GM21360 (cell line): ENCODE results near the gene MTMR12.

Source experiments
- ATAC-seq: cut with Tn5 transposase; IDR thresholded peaks from one replicate; pipeline ENCODE4 v1.9.1; 2021; ENCODE audit warnings: mild to moderate bottlenecking, moderate library complexity; ENCODE audit not compliant: unreplicated experiment

MTMR12 gene

GRCh38 chr5:32312595-32313332 is at the start of gene MTMR12:
TSS of gene MTMR12 (minus strand) at chr5:32312939. CDS start at chr5:32312838, 101 bp downstream.
- ATAC-seq = peak; percentile 93

- ATAC-seq = no peak
These were observed 49.8 kb upstream of the MTMR12 start for GRCh38 chr5:32362527-32362926.

- no peak for ATAC-seq
These were observed 48.2 kb upstream of the MTMR12 start for GRCh38 chr5:32360906-32361305.

GRCh38 chr5:32358611-32359010 is 45.9 kb upstream of the MTMR12 start:
- ATAC-seq = no peak

GRCh38 chr5:32357658-32358057 is 44.9 kb upstream of the MTMR12 start:
- no peak for ATAC-seq

- ATAC-seq = no peak
These were observed 42.9 kb upstream of the MTMR12 start for GRCh38 chr5:32355686-32356085.

- ATAC-seq = no peak
These were observed 40.7 kb upstream of the MTMR12 start for GRCh38 chr5:32353420-32353819.

GRCh38 chr5:32352685-32353084 is 39.9 kb upstream of the MTMR12 start:
- ATAC-seq = no peak

GRCh38 chr5:32346869-32347268 is 34.1 kb upstream of the MTMR12 start:
- no peak for ATAC-seq

- no peak for ATAC-seq
These were observed 30.4 kb upstream of the MTMR12 start for GRCh38 chr5:32343058-32343672.

- no peak for ATAC-seq
These were observed 29.9 kb upstream of the MTMR12 start for GRCh38 chr5:32342656-32343055.

- ATAC-seq = no peak
These were observed 27.1 kb upstream of the MTMR12 start for GRCh38 chr5:32339878-32340277.

- no peak for ATAC-seq
These were observed 26.5 kb upstream of the MTMR12 start for GRCh38 chr5:32339198-32339597.

GRCh38 chr5:32332966-32333365 is 20.2 kb upstream of the MTMR12 start:
- no peak for ATAC-seq

GRCh38 chr5:32332361-32332760 is 19.6 kb upstream of the MTMR12 start:
- no peak for ATAC-seq

- ATAC-seq = no peak
These were observed 19.2 kb upstream of the MTMR12 start for GRCh38 chr5:32331935-32332274.

GRCh38 chr5:32331217-32331934 is 18.6 kb upstream of the MTMR12 start:
- ATAC-seq = no peak

- ATAC-seq = no peak
These were observed 17.6 kb upstream of the MTMR12 start for GRCh38 chr5:32330126-32330971.

GRCh38 chr5:32329395-32329834 is 16.7 kb upstream of the MTMR12 start:
- peak; percentile 77 for ATAC-seq

- ATAC-seq = no peak
These were observed 13.6 kb upstream of the MTMR12 start for GRCh38 chr5:32326216-32326772.

- ATAC-seq = no peak
These were observed 12.9 kb upstream of the MTMR12 start for GRCh38 chr5:32325616-32326015.
